H1 (cell line): Measurements from ENCODE around the gene ZNF575. TPM values are rescaled to one million over a fixed set of nuclear protein-coding genes. Genes with fewer than 3 reads are reported as not detected.

ENCODE experiments used
- CHD7 ChIP-seq: fragments of 300-600 bp; sonication (generic); IDR thresholded peaks from 2 replicates; pipeline ENCODE4 v1.7.1; 2012; ENCODE audit warnings: low read length, moderate library complexity, mild to moderate bottlenecking, inconsistent platforms; ENCODE audit not compliant: insufficient replicate concordance
- EZH2 ChIP-seq: fragments of 200-600 bp; sonication (generic); IDR thresholded peaks from 2 replicates; pipeline ENCODE4 v1.7.1; 2012; ENCODE audit warnings: low read depth, mild to moderate bottlenecking, moderate library complexity, low read length, inconsistent platforms; ENCODE audit not compliant: severe bottlenecking
- GTF2F1 ChIP-seq: IDR thresholded peaks from 2 replicates; pipeline ENCODE4 v1.6.1; 2012; ENCODE audit warnings: low read depth, low read length, improper control_type of control experiment, borderline replicate concordance
- JUN ChIP-seq: IDR thresholded peaks from 2 replicates; pipeline ENCODE4 v1.6.1; 2011; ENCODE audit warnings: low read depth, mild to moderate bottlenecking, improper control_type of control experiment, low read length
- JUND ChIP-seq: IDR thresholded peaks from 2 replicates; pipeline ENCODE4 v1.6.1; 2011; ENCODE audit warnings: mild to moderate bottlenecking, improper control_type of control experiment, low read length
- POU5F1 ChIP-seq: IDR thresholded peaks from 2 replicates; pipeline ENCODE4 v1.6.1; 2011; ENCODE audit warnings: low read depth, mild to moderate bottlenecking, low read length, moderate library complexity
- RBBP5 ChIP-seq: IDR thresholded peaks from 2 replicates; pipeline ENCODE4 v1.7.1; 2012; ENCODE audit warnings: low read depth, mild to moderate bottlenecking, inconsistent platforms, low read length, moderate library complexity, borderline replicate concordance
- SP1 ChIP-seq: IDR thresholded peaks from 2 replicates; pipeline ENCODE4 v1.6.1; 2011; ENCODE audit warnings: low read depth, low read length
- TAF7 ChIP-seq: optimal IDR thresholded peaks from 2 replicates; pipeline ENCODE3; 2011; ENCODE audit warnings: low read depth, mild to moderate bottlenecking, inconsistent platforms, low read length, moderate library complexity, borderline replicate concordance
- polyA plus RNA-seq, 7 experiments: library from polyadenylated mRNA; depleted of rRNA in 3 of 7; stranded (reverse) in 5 of 7; unstranded in 2 of 7; fragments of >200 nt in 5 of 7; fragments of 200-250 nt in 2 of 7; gene quantifications; 1 replicate in 5 of 7; 2 replicates in 1 of 7; 4 replicates in 1 of 7; pipeline versions ENCODE4 v1.2.1 to v1.2.3, GENCODE V29; 2011 to 2013; ENCODE audit warnings: missing spikeins in 2 of 7, mixed read lengths in 2 of 7
- total RNA-seq: library from RNA; stranded (reverse); fragmentation: NEBNext Ultra II Directional; extraction: Animal tissue kit (Norgen Biotek cat#: 25700); gene quantifications from 2 replicates; pipeline ENCODE4 v1.2.1, GENCODE V29; 2021
- TF ChIP-seq, protein P1 (sequence below): IDR thresholded peaks from 2 replicates; pipeline ENCODE4 v1.6.1; 2012; ENCODE audit warnings: inconsistent platforms

ZNF575 gene
- total and polyA plus RNA-seq, 2 of the 8 experiments (the other 6 are each of a cell fraction or from before 2014, with no cell fraction given) = 0.05 TPM; not detected in 1

- TF ChIP-seq CHD7 (no peak), JUND (no peak), SP1 (no peak), RBBP5 (no peak), TAF7 (no peak), POU5F1 (no peak), GTF2F1 (no peak), EZH2 (no peak), JUN (no peak)
- TF ChIP-seq, protein P1, sequence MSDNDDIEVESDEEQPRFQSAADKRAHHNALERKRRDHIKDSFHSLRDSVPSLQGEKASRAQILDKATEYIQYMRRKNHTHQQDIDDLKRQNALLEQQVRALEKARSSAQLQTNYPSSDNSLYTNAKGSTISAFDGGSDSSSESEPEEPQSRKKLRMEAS = no peak
Observed at GRCh38 chr19:43486412-43486811, 46.6 kb upstream of the ZNF575 start (continued).
